Measurements from ENCODE around the gene BTD.

GRCh38 chr3:15628967-15629366 is 27.4 kb downstream of the BTD start:
- no peak for TF ChIP-seq CTCF (IDR thresholded peaks at IDR 0.05; ENCODE audit: low read depth, low read length, missing input control)
- TF ChIP-seq JUND (IDR thresholded peaks at IDR 0.05): no peak
- no peak for TF ChIP-seq HNF4G (IDR thresholded peaks at IDR 0.05)
- TF ChIP-seq TAF1 (conservative IDR thresholded peaks at IDR 0.05): no peak
- no peak for TF ChIP-seq RAD21 (IDR thresholded peaks at IDR 0.05)
- TF ChIP-seq REST (IDR thresholded peaks at IDR 0.05): no peak
- no peak for TF ChIP-seq FOXA1 (IDR thresholded peaks at IDR 0.05)
- no peak for TF ChIP-seq GABPA (IDR thresholded peaks at IDR 0.05 in 1 of 2, conservative IDR thresholded peaks at IDR 0.05 in 1 of 2)

All from liver (tissue), 3 donors.